Left hindlimb (tissue), 1 donor: ENCODE measurements around the gene LAMA5.

Experiments used
- DNase-seq: peaks from one replicate; pipeline ENCODE4 v3.0.0-alpha.2; 2018

LAMA5 gene

DNA sequence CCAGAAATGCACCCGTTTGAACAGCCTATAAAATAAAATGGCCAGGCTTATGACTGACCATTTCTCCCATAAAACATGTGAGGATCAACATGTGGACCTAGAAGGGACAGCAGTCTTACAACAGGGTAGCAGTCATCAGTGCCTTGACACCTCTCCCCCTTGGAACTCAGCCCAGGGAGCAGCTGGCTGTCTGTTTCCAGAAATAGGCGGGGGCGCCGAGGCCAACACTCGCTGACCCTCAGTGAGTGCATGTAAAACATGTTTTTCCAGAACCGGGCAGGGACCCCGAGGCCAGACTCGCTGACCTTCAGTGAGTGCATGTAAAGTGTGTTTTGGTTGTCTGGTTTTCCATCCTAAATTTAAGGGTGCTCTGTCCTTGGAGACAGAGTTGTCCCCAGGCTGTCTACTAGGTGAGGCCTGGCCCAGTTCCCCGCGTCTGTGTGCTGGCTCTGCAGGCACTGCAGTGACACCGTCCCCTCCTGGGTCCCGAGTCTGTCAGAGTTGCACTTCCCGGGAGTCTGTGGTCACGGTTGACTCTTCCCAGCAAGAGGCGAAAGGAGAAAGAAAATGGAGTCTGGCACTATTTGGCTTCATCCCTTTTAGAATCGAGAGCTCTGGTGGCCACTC lies 84.1 kb downstream of the LAMA5 start:
- DNase-seq: no peak

DNA sequence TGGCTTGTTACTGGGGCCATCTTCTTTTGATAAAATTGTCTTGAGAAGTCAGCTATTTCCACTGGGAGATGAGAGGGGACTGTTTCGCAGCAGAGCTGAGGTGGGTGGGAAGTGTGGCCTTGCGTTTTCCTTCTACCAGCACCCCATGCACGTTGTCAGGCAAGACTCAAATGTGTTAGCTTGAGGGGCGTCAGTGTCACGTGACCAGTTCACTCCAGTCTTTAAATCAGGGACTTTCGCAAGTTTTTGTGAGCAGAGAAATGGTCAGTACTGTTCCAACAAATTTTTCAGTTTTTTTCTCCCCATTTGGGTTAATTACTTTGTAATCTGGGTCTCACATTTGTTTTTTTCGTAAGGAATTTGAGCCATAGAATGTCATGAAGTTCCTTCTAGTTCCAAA lies 85.0 kb downstream of the LAMA5 start:
- DNase-seq: no peak

DNA sequence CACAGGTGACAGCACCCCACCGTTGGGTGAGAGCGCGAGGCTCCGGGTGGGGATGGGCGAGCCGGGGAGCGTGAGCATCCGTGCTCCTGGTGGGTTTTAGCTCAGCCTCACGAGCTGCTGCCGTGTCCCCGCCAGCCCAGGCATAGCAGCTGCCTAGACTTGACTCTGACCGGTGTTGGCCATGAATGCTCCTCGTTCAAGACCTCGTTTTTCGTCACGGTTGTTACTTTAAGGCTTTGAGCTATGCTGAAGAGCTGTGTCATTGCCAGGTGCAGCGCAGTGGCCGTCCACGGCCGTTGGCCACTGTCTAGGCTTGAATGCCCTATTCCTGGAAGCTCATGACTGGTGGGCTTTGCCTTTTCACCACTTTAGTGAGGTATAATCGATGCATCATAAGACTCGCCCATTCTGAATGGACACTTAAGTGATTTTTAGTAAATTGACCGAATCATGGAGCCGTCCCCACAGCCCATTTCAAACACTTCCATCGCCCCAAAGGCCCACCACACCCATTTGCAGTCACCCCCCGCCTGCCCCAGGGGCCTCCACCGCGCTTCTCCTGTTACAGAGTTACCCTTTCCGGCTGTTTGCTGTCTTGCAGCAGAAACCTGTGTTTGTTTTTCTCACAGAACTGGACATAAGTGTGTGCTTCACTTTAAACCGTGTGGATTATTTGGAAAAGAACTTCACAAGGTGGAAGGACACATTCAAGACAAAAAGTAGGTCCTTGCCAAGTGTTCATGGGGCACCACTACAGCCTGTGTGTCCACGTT lies 85.8 kb downstream of the LAMA5 start:
- no peak for DNase-seq

DNA sequence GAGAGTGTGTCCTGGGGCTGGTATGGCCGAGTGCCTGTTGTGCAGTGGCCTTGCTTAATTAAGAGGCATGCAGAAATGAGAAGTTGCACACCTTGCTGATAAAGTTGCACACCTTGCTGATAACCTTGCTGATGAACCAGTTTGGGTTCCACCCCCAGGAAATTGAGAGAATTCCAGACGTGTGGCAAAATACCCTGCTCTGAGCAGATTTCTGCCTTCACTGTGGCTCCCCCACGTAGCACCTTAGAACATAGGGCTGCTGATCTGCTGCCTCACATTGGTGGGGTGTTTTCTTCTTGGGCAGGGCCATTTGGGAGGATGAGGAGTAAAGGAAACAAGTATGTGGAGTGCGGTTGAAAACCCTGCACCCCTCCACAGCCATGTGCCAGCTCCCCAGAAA lies 86.8 kb downstream of the LAMA5 start:
- DNase-seq: no peak

DNA sequence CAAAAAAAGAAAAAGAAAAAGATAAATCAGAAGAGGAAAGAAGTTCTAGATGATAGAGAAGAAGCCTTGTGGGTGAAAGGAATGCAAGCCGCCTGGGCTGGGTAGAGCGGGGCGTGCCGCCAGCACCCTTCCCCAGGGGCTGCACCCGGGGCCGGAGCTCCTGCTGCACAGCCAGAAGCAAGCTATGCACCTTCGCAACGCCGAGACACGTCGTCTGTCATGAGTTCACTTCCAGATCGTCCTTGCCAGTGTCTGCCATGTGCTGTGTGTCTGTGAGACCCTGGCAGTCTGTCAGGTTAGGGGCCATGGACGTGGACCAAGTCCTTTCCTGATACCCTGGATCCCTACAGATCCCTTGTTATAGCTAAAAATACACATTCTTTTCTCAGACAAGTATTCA lies 89.9 kb downstream of the LAMA5 start:
- no peak for DNase-seq

DNA sequence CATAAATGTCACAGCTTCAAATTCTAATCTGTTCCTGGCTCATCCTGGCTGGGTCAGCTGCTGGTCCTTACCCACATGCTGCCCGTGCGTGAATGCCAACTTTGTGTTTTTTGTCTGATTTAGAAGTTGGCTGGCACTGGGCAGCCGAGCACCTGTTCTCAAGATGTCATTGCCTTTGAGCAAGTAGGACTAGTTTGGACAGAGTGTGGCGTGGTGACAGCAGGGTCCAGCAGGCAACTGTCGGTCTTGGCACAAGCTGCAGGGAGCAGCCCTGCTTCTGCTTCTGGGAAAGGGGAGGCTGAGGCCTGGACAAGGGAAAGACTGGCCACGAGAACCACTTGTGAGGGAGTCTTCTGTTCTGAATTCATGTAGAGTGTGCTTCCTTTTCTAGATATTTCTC lies 90.7 kb downstream of the LAMA5 start:
- peak; percentile 68 for DNase-seq

DNA sequence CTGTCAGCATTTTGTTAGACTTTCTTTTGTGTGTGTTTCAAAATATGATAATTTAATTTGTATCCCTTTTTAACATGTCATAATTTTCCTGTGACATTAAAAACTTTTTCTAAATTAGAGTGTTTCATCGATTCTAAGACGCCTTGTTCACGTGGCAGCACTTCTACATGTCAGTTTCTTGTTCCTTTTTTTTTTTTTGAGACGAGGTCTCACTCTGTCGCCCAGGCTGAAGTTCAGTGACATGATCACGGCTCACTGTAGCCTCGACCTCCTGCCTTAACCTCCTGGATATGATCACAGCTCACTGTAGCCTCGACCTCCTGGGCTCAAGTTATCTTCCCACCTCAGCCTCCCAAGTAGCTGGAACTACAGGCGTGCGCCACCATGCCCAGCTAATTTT lies 91.9 kb downstream of the LAMA5 start:
- no peak for DNase-seq

DNA sequence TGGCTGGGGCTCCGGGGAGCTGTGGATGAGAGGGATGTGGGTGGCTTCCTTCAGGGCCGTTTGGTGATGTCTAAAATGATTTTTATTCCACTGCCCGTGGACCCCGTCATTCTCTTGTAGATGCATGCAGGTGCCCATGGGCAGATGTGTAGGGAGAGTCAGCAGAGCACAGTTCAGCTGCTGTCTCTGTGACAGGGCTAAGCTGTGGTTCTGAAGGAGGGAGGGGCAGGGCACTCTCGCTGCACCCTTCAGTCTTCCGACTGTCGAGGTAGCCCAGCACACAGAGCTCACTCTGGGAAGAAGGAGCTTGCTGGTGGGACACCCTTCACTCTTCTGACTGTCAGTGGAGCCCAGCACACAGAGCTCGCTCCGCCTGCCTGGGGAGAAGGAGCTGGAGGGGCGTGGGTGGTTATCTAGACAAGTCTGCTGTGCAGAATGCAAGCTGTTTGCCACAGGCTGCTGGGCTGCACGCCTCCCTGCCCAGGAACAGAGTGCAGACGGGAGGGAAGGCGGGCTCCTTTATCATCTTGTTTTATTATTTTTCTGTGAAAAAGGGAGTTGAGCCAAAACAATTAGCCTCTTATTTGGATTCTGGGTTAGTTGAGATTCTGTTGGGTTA lies 92.7 kb downstream of the LAMA5 start:
- no peak for DNase-seq

DNA sequence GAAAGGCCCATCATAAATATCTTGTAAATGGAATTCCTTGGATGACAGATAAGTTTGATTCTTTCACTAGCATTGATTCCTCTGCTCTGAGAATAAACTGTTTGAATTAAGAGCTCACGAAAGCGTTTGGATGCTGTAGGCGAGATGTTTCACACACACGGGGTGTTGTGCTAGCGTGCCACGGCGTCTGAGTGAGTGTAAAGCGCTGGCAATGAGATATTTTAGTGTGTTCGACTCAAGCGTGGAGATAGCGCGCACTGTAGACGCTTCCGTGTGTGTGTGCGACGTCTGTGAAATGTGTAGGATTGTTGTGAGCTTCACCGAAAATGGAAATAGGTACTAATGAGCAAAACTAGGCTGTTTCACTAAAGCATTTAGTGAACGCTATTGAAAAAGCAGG lies 93.7 kb downstream of the LAMA5 start:
- no peak for DNase-seq

DNA sequence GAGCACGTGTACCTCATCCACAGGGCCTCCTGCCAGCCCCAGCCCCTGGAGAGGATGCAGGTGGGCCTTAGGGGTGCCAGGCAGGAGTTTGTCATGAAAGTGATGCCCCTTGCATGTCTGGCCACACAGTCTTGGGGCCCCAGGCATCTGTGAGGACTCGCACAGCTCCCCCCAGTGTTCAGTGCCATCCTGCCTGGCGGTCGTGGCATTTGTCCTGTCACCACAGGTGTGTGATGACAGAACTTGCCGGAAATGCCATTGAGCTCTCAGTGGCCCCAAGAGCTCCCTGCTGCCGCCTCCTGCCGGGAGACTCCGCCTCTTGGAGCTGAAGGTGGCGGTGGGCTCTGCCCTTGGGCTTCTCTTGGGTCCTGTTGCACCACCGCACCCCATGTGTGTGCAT lies 94.9 kb downstream of the LAMA5 start:
- DNase-seq: no peak

DNA sequence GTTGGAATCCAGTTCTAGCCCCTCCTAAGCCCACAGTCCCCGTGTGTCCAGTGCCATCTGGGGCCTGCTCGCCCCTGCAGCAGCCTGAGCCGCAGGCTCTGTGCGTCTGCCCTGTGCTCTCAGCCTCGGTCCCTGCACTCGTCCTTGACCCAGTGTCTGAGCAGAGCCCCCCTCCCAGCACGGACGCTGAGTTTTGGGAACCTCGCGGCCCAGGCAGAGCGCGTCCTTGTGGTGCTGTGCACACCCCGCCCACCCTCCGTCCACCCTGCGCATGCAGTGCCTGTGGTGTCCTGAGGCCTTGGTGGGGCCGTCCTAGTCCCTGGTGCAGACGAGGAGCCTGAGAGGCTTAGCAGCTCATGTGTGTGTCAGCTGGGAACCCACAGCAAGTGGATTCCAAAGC lies 97.2 kb downstream of the LAMA5 start:
- DNase-seq: no peak

DNA sequence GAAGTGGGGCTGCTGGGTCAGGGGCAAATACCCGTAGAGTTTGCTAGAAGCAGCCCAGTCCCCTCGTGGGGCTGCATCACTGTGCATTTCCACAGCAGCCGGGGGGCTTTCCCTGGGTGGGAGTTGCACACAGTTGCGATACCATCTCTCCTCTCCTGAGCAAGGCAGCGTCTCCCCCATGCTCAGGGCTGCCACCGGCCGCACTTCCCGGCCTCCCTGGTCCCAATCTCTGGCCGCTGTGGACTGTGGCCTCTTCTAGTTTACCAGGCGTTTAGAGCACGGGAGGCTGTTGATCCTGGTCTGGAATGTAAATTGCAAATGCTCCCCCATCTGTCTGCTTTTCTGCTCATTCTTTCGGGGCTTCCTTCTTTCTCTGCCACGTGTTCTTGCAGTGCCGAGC lies 97.7 kb downstream of the LAMA5 start:
- DNase-seq: no peak

DNA sequence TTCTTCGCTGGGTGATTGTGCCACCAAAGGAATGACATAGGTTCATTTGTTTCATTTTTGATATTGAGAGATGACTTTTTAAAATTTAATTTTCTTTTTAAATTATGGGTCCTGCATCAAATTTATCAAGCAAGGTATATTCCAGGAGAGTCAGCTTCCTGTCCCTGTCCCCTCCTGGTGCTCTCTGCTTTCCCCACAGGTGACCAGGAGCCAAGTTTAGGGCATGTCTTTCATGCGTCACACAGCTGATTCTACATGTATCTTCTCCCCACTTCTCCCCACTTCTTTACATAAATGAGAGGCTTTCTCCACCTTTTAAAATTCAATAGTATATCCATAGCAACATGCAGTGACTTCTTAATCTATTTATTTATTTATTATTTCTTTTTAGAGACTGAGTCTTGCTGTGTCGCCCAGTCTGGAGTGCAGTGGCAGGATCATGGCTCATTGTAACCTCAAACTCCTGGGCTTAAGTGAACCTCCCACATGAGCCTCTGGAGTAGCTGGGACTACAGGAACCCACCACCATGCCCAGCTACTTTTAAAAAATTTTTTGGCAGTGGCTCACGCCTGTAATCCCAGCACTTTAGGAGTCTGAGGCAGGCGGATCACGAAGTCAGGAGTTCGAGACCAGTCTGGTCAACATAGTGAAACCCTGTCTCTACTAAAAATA lies 98.7 kb downstream of the LAMA5 start:
- no peak for DNase-seq

DNA sequence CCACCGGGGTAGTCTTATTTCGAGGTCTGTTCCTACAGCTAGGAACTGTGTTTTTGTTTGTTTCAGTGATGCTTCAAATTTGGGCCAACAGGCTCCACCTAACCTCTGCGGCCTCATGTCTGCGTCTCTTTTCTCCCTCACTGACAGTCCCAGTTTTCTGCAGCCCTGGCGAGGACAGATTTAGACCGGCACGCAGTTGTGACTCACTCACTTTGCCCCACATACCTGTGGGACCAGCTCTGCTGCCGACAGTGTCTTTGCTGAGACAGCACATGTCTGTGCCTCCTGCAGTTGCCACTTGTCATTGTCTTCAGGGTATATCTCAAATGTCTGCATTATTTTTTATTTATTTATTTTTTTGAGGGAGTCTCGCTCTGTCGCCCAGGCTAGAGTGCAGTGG lies 99.6 kb downstream of the LAMA5 start:
- no peak for DNase-seq

DNA sequence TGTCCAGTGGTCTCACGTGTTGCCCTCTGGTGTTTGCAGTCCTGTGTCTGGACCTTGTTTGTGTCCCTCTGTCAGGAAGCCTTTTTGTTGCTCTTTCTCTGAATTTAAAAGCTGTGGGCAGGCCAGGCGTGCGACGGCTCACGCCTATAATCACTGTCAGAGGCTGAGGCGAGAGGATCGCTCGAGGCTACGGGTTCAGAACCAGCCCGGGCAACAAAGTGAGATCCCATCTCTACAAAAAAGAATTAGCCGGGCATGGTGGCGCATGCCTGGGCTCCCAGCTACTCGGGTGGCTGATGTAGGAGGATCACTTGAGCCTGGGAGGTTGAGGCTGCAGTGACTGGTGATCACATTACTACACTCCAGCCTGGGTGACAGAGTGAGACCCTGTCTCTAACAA lies 100.3 kb downstream of the LAMA5 start:
- DNase-seq: no peak

DNA sequence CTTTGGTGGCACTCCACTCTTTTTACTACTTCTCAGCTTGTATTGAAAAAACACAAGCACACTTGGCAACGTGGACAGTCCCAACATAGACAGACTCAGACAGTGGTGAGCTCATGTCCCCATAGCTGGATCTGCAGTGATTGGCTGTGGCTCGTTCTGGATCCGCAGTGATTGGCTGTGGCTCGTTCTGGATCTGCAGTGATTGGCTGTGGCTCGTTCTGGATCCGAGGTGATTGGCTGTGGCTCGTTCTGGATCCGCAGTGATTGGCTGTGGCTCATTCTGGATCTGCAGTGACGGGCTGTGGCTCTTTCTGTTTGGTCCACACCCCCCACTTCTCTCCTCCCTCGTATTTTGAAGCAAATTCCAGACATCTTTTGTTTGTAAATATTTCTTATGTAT lies 100.8 kb downstream of the LAMA5 start:
- no peak for DNase-seq

DNA sequence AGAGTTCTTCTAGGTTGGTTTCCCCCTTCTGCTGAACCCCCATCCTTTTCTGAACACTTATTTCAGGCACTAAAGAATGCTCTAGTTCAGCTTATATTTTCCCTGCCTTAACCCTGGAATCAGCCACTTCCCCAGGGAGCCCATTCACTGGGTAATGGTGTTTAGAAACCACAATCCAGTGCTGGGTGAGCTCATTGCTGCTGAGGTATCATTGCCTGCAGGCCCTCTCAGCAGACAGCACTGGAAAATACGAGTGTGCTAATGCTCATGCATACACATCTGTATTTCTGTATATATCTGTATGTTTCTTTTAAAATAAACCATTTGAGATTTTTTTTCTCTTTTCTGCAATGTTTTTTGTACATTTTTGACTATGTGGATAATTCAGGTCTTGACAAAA lies 101.7 kb downstream of the LAMA5 start:
- no peak for DNase-seq

DNA sequence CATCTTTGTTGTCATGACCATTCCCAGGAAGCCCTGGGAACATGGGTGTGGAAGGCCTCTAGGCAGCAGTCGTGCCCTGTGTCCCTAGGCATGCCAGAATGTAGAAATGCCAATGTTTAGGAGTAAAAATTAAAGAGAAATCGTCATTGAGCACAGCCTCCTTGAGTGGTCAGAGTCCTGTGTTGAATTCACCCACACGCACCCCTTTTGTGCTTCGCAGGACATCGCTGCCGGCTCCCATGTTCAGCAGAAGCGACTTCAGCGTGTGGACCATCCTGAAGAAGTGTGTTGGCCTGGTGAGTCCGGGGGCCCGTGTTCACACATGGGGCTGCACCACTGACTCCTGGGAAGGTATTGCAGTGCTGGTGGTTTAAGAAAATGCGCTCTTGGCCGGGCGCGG lies 103.7 kb downstream of the LAMA5 start:
- no peak for DNase-seq

DNA sequence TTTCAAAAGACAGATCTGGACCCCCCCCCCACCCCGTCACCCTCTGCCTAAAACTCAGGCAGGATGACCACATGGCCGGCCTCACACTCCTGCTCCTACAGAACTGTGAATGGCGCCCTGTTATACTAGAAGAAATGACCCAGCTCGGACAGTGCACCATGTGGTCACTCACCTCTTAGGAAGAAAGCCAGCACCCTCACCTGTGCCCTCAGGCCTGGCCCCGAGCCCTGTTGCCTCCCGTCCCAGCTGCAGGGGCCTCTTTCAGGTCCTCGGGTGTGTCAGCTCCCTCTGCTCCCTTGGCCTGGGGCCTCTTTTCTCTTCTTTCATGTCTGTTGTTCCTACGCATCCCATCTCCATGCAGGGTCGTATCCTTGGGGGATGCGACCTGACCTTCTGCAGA lies 105.0 kb downstream of the LAMA5 start:
- DNase-seq: no peak

DNA sequence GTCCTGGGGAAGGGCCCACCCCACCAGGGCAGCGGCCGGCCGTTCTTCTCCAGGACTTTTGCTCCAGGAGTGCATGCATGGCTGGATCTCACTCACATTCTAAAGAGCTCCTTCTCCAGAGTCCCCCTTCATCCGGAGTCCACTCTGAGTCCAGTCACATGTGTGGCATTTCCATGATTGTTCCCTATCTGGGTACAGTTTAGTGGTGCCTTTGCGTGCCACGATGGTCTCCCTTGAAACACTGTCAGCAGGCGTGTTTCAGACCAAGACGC lies 107.9 kb downstream of the LAMA5 start:
- no peak for DNase-seq
